HK-2 (cell line): ENCODE measurements around the gene BTBD1.

Experiments
- DNase-seq: peaks from one replicate; pipeline ENCODE4 v3.0.0-alpha.2; 2018; ENCODE audit not compliant: unreplicated experiment

The BTBD1 gene

DNA sequence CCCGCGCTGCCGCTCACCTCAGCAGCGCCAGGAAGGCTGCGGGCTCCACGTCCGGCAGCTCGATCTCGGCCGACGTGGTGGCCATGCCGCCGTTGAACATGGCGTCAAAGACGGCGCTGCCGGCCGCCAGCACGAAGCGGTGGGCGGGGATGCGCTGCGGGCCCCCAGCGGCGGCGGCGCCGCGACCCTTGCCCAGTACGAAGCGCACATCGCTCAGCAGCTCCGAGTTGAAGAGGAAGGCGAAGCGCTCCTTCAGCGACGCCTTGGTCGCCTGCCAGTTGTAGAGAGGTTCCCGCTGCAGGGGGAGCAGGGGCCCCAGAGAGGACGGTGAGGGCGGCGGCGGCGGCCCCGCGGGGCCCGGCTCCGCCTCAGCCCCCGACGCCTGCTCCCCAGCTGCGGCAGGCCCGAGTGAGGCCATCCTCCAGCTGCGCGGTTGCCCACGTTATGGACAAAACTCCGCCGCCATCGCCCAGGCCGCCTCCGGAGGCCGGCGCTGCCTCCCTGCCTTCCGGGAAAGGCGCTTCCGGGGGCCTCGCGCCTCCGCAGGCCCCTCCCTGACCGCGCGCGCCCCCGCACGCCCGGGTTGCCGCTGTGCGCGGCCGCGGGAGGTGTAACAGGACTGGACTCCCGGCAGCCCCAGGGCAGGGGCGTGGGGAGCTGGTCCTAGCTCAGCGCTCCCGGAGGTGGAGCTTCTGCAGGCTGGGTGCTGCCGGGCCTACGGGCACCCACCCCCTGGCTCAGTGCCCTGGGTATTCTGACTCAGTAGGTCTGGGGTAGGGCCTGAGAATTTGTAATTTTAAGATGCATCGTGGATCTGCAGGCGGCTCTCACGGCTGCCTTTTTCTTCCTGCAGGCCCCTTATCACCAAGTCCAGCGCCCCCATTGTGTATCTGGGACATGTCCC lies at the start of gene BTBD1:
TSS of gene BTBD1 (minus strand) at position 519 of the 904 bp plus-strand sequence. CDS start at position 418, 101 bp downstream.
- peak; percentile 89 for DNase-seq

DNA sequence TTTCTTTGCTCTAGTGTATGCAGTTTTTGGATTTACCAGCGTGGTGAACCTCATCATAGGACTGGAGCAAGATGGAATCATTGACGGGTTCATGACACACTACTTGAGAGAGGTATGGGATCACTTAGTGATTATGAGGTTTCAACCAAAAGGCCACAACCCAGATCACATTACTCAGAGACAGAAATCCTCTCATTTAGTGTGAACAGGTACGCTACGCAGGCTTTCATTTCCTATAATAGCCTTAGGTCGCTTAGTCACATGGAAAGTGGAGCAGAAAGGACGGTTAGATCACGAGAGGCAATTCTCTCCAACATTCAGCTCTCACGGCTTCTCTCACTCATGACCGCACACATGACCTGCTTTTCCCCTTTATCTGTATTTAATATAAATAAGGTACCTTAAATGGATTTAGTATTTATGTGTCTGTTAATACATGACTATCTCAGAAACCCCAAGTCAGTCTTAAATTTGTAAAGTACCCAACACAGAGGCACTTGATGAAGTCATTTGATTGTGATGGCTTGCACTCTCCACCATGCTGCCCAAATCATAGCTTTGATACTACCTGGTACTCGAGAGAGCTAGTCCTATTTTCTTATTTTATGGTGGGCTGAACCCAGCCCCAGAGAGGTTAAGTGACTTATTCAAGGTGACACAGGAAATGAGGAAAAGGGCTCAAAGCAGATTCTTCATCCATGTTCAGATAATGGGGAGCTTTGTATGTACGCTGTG lies 48.9 kb upstream of the BTBD1 start:
- DNase-seq: no peak

DNA sequence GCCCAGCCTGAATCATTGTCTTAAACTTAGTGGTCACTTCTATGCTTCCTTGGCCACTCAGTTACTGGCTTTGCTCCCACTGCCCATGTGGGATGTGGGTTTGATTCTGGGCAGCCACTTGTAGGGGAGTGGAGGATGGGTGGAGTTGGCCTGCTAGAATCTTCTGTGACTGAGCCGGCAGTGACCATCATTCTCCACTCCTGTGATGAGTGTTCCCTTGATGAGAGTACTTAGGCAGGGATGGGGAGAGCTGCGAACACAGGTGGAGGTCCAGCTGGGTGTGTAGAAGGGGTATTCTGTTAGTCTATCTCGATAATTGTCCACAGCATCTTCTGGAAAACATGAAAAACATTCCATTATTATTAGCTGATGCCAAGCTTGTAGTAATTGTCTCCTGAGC lies 48.4 kb upstream of the BTBD1 start:
- no peak for DNase-seq

DNA sequence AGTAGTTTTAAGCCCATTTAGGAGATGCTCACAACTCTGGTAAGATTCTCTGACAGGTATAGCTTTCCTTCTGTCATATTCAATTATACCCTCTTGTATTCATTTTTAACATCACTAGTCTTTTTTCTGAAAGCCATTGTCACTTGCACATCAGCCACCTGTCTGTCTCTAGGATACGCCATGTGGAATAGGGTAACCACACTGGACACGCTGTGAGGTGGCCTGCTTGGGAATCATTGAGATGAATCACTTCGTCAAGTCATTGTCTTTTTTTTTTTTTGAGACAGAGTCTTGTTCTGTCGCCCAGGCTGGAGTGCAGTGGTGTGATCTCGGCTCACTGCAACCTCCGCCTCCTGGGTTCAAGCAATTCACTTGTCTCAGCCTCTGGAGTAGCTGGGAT lies 47.8 kb upstream of the BTBD1 start:
- DNase-seq: no peak

DNA sequence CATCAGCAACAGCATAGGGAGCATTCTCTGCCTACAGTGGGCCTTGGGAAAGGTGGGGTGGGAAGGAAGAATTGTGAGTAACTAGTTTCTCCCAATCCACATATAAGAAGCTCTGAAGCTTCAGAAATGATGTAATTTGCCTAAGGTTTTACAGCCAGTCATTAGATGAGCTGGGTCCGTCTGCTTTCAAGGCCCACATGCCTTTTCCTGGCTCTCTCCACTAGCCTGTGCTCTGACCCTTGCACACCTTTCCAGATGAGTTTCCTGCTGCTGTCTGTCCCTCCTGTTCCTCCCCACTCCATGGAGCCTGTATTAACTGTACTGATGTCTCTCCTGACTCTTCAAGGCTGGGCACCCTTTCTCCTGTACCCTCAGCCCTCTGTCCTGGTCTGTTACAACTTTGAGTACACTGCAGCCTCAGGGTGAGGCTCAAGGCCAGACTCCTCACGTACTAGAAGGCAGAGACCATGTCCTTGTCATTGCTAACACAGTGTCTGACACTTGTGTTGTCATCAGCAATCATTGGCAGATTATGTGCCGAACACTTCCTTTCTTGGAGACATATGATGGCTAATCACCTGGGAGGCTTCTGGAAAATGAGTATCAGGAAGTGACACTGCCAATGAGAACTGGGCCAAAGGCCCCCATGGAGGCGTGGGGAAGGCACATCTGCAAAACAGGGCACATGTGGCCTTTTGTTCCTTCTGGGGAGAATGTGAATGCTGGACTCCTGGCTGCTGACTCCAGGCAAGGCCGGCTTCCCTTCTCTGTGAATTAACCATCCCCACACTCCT lies 47.0 kb upstream of the BTBD1 start:
- no peak for DNase-seq

DNA sequence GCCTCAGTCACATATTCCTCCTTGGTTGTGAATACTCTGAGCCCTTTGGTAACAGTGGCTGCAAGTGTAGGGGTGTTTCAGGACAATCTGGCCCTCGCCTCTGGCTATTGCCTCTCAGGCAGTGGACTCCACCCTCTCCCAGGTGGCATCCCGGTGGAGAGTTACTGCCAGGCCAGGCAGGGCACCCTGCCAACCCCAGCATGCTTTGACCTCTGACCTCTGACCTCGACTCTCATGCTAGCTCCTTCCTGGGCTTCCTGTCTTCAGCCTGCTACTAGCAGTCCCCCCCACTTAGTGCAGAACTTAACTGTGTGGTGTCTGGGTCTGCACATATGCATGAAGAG lies 45.9 kb upstream of the BTBD1 start:
- no peak for DNase-seq

DNA sequence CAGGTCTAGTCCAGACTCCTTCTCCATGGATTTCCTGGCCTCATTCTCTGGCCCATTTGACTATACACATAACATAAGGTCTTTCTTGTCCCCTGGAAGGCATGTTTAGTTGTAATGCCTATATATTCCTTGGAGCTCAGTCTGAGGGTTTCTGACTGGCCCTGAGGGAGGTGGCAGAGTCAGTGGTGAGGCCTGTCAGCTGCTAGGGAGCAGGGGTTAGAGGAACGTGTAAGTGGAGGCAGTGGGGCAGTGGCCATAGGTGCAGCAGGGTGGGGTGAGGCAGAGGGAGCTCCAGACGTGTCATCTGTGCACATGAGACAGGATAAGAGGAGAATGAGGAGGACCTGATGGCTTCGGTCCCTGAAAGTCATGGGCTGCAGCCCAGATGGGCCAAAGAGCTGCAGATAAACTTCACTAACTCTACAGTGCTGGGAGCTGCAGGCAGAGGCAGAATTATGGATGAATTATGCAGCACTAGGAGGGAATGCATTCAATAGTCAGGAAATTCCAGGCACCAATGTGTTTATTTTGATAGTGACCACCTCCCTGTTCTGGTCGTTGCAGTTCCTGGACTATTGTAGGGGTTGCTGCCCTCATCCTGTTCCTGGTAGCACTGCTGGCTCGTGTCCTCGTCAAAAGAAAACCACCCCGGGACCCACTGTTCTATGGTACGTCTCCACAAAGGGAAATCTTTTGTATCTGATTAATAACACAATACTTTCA lies 45.3 kb upstream of the BTBD1 start:
- DNase-seq: no peak

DNA sequence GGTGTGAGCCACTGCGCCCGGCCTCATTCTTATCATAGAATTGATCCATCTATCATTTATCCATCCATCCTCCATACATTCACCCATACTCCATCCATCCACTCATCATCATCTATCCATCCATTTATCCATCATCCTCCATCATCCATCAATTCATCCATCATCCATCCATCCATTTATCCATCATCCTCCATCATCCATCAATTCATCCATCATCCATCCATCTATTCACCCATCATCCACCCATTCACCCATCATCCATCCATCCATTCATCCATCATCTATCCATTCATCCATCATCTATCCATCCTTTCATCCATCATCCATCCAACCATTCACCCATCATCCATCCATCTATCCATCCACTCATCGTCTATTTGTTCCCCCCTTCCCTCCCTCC lies 44.1 kb upstream of the BTBD1 start:
- DNase-seq: no peak

DNA sequence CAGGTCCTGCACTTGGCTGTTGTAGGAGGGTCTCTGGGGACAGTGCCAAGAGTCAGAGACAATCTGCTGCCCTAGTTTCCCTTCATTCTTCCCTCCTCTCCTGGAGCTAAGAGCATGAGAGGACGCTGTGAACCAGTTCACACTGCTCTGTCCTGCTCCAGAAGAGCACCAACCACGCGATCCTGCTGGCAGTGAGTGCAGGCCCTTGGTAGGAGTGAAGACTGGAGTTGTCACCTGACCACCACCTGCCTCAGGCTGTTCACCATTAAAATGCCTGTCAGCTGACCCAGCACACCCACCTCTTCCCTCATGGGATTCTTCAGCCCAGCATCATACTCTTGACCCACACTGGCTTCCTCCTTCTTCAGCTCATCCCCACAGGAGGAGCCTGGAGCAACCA lies 43.3 kb upstream of the BTBD1 start:
- DNase-seq: no peak

DNA sequence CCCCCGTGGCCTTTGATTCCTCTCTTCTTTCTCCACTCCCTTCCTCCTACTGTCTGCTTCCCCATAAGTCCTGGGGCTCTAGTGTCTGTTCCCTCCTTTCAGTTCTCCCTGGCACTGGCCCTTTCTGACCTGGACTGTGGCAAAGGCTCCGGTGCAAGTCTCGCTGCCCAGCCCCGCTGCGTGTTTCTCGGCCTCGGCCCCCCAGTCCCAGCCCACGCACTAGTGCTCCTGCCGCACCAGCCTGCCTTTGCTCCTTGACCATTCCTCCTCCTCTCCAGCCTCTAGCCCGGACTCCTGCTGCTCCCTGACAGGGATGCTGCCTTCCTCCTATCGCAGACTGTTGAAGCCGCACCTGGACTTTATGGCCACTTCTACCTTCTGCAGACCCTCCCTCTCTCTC lies 42.5 kb upstream of the BTBD1 start:
- no peak for DNase-seq

DNA sequence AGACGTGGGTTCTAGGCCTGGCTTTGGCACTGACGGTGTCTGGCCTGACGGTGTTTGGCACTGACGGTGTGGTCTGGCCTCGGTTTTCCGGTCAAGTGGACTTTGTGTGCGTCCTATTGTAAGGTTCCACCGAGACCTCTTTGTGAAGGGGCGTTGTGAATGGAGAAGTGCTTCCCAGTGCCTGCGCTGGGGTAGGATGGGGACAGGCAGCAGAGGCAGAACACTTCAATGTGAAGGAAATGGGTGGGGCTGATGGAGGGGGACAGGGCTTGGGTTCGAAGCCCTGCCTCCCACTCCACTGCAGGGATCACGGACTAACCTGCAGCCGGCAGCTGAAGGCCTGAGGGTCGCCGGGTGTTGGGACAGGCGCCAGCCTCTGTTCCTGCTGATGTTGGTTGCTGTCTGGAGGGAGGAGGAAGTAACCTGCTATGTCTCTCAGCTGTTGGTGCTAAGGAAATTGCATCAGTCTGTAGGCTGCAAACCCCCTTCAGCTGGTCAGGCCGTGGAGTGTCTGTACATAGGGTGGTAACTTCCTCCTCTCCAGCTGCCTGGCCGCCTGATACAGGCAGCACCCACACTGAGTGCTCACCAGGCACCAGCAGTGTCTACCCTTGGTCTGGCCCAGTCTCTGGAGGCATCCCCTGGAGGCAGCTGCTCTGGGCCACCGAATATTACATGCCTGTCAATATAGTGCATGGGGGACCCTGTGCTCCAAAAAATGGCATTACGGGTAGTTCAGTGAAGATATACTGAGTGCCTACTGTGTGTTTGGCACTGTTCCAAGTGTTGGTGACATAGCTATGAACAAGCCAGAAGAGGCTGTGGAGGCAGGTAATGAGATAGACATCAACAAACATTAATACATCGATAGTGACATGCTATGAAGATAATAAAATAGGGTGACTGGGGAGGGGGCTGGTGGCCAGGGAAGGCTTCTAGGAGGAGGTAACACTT lies 41.5 kb upstream of the BTBD1 start:
- peak; percentile 14 for DNase-seq

DNA sequence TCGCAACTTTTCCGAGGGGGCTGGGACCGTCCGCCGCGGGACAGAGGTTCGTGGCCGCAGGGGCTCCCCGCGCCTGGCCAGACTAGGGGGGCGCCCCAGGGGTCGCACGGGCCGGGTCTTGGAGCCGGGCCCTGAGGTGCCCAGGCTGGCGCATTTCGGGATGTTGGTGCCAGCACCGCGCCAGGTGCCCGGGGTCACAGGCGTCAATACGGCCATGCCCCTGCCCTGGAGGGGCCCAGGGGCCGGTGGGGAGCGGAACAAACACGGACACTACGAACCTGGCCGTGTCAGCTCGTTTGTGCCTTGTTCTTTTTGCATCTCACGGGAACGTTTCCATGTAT lies 40.8 kb upstream of the BTBD1 start:
- no peak for DNase-seq

DNA sequence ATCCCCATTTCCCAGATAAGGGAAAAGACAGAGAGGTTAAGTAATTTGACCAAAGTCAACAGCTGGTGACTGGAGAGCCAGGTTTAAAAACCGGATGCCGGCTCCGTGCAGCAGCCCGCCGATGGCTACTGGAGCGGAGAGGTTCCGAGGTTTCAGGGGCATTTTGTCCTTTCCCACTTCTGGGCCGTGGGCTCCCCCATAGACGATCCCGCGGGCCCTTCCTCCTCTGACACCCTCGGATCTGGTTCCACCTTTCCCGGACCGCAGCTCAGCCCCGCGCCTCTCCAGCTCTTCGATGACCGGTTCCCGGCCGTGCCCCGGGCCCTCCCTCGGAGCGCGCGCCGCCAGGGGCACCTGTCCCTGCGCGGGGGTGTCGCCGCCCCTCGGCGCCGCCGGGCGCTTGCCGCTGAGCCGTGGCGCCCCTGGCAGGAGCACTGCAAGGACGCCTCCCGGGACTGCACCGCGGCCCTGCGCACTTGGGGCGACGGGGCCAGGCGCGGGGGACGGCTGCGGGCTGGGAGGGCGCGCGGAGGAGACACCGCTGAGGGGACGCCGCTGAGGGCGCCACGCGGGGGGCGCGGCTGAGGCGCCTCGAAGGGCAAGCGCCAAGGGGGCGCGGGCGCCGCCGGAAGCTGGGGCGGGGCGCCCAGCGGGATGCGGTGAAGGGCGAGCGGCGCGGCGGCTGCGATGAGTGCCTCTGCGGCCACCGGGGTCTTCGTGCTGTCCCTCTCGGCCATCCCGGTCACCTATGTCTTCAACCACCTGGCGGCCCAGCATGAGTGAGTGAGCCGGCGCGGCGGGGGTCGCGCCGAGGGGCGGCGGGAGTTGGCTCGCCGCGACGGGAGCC lies 40.2 kb upstream of the BTBD1 start, which contains the start of gene TM6SF1:
TSS of gene TM6SF1 (plus strand) at position 652 of the 847 bp plus-strand sequence. CDS start at position 688, 36 bp downstream.
- DNase-seq: peak; percentile 14

DNA sequence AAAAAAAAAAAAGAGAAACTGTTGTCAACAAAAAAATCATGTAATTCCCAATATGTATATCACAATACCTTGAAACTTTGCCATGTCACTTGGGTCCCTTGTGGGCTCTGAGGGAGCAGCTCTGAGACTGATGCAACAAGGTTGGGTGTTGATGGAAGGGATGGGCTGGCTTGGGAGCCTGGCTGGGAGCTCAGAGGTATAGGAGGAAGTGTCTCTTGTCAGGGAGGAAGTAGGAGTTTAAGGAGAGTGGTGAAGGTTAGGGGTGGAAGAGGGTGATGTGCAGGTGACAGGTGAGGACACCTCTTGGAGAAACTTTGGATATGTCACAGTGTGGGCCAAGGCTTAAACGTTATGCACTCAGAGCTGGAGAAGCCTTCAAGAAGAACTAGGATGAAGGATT lies 38.4 kb upstream of the BTBD1 start:
- DNase-seq: no peak

DNA sequence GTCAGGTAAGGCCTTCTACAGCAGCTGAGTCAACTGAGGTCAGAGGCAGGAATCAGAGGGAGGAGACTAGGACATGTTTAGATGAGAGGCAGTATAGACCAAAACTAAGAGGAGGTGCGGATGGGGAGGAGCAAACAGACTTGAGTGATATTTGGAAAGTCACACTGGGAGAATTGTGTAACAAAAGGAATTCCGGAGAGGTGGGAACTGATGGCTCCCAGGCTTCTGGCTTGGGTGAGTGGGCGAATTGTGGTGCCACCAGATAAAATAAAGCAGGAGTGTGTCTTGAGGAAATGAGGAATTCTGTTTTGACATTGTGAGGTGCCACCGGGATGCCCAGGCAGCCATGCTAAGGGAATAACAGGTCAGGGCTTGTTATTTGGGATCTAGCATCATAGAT lies 37.1 kb upstream of the BTBD1 start:
- no peak for DNase-seq

DNA sequence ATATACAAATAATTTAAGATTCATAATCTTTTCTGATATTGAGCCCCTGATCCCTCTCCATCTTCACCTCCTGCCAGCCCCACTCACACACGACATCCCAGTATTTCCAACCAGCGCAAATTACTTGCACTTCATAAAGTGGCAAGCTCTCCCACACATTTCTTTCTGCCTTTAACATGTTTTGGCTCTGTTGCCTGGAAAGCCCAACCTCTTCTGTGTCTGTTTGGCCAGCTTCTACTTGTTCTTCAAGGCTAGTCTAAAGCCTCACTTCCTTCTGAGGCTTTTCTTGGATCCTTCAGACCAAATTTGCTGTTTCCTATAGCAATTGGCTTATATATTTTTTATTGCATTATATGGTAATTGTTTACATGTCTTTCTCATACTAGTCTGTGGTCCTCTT lies 35.3 kb upstream of the BTBD1 start:
- DNase-seq: no peak

DNA sequence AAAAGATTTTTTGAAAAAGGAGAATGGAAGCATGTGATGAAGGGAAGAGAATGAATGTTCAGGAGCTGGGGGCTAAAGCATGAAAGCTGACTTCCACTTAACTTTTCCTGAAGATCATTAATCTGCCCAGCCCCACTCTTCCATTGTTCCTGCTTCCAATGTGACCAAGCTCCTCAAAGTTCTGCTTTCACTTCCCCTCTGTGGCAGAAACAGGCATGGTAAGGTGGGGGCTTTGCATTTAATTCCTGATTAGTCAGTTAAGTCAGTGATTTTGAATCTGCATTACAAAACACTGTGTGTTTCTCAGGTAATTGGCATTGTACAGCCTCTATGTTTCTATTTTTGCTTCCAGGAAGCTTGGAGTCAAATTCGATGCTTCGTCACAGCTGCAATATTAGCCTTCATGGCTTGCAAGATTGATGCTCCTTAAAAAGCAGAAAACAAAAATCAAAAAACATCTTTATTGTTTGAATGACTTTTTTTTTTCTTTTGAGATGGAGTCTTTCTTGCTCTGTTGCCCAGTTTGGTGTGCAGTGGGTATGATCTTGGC lies 33.1 kb upstream of the BTBD1 start:
- DNase-seq: no peak

DNA sequence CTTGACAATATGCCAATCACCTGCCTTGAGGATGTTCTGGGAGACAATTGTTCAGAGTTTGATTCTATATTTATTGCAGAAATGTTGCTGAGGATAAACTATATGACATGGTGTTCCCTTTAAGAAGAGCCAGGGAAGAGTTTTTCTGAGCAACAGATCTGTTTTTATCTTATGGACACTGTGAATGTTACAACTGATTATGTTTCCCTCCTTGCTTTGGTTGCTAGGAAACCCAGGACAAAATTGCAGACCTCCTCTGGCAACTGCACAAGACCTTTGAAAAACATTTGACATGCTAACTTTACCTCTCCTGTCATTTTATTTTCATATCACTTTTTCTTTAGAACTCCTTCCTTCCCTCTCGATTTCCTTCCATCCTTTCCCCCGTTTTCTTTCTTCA lies 32.2 kb upstream of the BTBD1 start:
- no peak for DNase-seq

DNA sequence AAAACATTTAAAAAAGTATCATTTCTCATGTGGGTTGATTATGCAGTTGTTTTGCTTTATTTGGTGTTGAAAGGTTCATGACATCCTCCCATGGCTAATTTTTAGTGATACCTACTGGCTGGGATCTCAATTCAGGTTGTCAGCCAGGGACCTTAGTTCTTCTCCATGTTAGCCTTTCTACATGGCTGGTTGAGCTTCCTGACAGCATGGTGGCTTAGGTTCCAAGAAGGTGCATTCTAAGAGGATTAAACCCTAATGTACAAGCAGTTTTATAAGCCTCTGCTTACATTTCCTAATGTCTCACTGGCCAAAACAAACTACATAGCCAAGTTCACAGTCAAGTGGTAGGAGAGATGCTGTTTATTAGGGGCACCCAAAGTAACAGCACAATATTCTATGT lies 31.0 kb upstream of the BTBD1 start:
- no peak for DNase-seq
